ENCODE measurements around the gene ZCCHC24. TPM values are rescaled to one million over a fixed set of nuclear protein-coding genes. Genes with fewer than 3 reads are reported as not detected.
A peak's percentile ranks its signal among the peaks of the same experiment; 100 is the strongest.

Gene ZCCHC24
- total RNA-seq, 1 donor from 2014 or later = 14.1 TPM

GRCh38 chr10:79374312-79375191, 70.9 kb downstream of the ZCCHC24 start:
- peak; percentile 82 for DNase-seq (ENCODE audit: low read depth)

DNA sequence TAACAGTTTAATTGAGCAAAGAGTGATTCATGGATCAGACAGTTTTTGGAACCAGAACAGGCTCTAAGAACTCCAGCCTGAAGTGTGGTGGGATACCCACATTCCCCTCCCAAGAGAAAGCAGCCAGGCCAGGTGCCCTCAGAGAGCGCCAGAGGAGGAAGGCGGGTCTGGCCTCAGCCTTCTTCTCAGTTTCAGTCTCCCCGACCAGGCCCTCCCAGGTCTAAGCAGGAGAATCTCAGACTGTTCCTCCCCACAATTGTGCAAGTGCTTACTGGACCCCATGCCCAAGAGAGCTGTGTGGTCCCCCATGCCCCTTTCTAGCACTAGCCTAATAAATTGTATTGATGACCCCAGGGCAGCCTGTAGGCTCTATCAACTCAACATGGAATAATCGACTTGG, 72.6 kb downstream of the ZCCHC24 start:
- no peak for DNase-seq (ENCODE audit: low read depth)

DNA sequence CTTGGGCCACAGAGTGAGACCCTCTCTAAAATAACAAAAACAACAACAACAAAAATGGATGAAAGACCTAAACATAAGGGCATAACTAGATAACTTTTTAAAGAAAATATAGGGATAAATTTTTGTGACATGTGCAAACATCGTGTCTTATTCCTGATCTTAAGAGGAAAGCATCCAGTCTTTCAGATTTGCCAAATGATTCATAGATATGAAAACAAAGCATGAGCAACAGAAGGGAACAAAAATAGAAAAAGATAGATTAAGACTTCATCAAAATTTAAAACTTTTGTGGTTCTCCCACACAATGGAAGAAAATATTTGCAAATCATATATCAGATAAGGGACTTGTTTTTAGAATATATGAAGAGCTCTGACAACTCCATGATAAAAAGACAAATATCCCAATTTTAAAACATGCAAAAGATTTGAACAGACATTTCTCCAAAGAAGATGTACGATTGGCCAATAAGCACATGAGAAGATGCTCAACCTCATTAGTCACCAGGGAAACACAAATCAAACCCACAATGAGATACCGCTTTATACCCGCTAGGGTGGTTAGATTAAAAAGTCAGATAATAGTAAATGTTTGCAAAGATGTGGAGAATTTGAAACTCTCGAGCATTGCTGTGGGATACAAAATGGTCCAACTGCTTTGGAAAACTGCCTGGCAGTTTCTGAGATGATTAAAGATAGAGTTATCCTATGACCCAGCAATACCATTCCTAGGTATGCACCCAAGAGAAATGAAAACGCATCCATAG, 77.8 kb downstream of the ZCCHC24 start:
- DNase-seq (ENCODE audit: low read depth) = no peak

DNA sequence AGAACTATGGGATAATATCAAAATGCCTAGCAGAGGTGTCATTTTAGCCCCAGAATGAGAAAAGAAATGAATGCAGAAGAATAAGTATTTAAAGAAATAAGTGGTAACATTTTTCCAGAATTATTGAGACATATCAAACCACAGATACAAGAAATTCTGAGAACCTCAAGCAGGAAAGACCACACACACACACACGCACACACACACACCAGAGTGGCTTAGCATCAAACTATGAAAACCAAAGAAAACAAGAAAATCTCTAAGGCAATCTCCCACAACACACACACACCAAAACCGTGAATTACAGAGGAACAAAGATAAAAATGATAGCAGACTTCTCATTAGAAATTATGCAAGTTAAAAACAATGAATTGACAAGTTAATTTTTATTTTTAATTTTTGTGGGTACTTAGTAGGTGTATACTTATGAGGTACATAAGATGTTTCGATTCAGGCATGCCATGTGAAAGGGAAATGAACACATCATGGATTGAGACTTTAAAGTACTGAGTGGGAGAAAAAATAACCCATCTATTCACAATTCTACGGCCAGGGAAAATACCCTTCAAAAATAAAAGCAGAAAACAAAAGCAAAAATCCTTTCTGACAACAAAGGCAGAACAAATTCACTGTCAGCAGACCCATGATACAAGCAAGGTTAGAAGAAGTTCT, 83.6 kb downstream of the ZCCHC24 start:
- DNase-seq (ENCODE audit: low read depth) = no peak

- no peak for DNase-seq (ENCODE audit: low read depth)
Observed at GRCh38 chr10:79360499-79361342, 84.7 kb downstream of the ZCCHC24 start.

DNA sequence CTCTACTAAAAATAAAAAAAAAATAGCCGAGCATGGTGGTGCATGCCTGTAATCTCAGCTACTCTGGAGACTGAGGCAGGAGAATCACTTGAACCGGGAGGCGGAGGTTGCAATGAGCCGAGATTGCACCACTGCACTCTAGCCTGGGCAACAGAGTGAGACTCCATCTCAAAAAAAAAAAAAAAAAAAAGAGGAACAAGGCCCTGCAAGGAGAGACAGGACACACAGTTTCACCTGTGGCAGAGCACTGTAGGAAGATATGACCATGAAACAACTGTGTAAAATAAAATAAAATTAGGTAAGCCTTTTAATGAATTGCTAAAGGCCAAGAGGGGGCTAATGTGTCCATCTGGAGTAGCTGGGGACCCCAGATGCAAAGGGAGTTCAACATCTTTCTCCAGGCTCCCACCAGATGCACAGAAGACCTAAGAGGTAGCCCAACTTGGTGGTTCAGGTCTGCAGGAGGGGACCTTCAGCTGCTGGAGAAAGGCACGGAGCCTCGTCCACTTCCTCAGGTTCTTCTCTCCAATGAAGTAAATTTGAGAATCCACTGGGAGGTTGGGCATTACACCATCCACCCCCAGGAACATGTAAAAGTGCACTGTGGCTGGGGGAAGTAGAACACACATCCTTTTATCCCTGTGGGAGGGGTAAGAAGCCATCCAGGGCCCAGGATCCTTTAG, 85.5 kb downstream of the ZCCHC24 start:
- no peak for DNase-seq (ENCODE audit: low read depth)

DNA sequence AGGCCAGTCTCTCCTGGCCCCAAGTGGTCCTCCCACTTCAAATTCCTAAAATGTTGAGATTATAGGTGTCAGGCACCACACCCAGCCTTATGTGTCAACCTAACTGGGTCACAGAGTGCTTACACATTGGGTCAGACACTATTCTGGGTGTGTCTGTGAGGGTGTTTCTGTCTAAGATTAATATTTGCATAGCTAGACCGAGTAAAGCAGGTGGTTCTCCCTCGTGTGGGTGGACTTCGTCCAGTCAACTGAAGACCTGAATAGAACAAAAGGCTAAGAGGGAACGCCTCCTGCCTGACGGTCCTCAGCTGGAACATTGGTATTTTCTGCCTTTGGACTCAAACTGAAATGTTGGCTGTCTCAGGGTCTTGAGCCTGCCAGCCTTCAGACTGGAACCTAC, 86.6 kb downstream of the ZCCHC24 start:
- DNase-seq (ENCODE audit: low read depth) = peak; percentile 45

DNA sequence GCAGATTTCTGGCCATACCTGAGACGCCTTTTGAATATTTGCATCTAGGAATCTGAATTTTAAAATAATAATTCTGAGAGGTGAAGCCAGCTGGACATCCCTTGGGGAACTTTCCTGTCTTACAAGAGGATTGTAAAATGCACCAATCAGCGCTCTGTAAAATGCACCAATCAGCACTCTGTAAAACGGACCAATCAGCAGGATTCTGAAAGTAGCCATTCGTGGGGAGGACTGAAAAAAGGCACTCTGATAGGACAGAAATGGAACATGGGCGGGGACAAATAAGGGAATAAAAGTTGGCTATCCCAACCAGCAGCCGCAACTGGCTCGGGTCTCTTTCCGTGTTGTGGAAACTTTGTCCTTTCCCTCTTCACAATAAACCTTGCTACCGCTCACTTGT, 88.2 kb downstream of the ZCCHC24 start:
- DNase-seq (ENCODE audit: low read depth) = no peak

DNA sequence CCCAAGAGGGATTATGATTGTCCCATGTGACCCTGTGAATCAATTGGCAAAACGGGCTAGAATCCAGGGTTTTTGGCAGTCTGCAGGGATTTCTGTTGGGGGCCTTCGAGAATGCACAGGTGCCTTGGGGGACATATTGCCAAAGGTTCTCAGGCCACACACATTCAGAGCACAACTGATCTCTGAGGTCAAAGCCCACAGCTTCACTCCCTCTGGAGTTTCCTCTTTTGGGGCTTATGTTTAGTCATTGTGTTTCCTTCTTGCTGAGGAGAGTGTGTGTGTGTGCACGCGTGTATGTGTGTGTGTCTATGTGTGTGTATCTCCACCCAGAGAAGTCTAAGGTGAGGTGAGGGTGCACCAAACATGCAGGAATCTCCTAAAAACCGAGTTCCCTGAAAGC, 89.3 kb downstream of the ZCCHC24 start:
- no peak for DNase-seq (ENCODE audit: low read depth)

- no peak for DNase-seq (ENCODE audit: low read depth)
Observed at GRCh38 chr10:79355420-79356017, 89.9 kb downstream of the ZCCHC24 start.

GRCh38 chr10:79354615-79355014, 90.8 kb downstream of the ZCCHC24 start:
- DNase-seq (ENCODE audit: low read depth) = no peak

- DNase-seq (ENCODE audit: low read depth) = no peak
Observed at GRCh38 chr10:79354141-79354540, 91.3 kb downstream of the ZCCHC24 start.

DNA sequence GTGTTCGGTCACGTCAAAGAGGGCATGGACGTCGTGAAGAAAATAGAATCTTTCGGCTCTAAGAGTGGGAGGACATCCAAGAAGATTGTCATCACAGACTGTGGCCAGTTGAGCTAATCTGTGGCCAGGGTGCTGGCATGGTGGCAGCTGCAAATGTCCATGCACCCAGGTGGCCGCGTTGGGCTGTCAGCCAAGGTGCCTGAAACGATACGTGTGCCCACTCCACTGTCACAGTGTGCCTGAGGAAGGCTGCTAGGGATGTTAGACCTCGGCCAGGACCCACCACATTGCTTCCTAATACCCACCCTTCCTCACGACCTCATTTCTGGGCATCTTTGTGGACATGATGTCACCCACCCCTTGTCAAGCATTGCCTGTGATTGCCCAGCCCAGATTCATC, 91.7 kb downstream of the ZCCHC24 start:
- DNase-seq (ENCODE audit: low read depth) = peak; percentile 57

DNA sequence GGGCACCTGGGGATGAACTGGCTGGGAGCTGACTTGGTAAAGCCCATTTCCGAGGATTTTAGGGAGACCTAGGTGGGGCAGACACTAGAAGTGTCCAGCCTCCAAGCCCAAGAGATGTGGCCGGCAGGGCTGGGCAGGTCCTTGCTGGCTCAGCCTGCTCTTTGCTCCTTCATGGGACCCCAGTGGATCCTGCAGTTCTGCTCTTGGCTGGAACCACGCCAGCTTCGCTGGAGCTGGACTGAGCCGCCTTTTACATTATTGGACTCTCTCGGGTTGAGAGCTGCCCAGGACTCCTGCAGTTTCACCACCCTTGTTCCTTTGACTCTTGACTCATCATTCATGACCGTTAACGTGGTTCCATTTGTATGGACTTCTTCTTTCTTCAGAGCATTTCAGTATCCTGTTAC, 92.4 kb downstream of the ZCCHC24 start:
- no peak for DNase-seq (ENCODE audit: low read depth)

- DNase-seq (ENCODE audit: low read depth) = no peak
Observed at GRCh38 chr10:79352035-79352877, 93.2 kb downstream of the ZCCHC24 start.

- no peak for DNase-seq (ENCODE audit: low read depth)
Observed at GRCh38 chr10:79351332-79351731, 94.1 kb downstream of the ZCCHC24 start.

- no peak for DNase-seq (ENCODE audit: low read depth)
Observed at GRCh38 chr10:79350407-79351154, 94.8 kb downstream of the ZCCHC24 start.

GRCh38 chr10:79349766-79350406, 95.5 kb downstream of the ZCCHC24 start:
- no peak for DNase-seq (ENCODE audit: low read depth)
